Measurements from ENCODE around the gene HGD.

HGD gene

DNA sequence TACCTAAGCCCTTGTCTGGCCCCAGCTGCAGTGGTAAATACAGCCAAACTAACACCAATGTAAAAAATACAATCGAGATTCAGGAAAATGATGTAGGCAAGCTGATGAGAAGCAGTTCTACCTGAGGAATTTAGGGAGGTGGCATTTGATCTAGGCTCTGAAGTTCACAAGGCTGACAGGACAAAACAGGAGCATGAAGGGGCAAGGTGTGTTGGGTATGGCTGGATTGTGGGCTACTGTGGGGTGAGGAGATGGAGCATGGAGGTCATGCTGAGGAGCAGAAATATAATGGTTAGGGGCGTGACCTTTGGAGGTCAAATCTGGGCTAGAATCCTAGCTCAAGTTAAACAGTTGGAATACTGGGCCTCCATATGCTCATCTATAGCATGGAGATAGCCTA lies 79.4 kb downstream of the HGD start:
- Mint-ChIP-seq H3K4me1 (ENCODE audit: low read depth) (peaks cover 5% of the 10 kb centered on the region), H3K27ac (no peak overlapping the region), H3K27me3 (no peaks in the 10 kb centered on the region), H3K36me3 (ENCODE audit: low read depth) (no peaks in the 10 kb centered on the region), H3K9me3 (no peaks in the 10 kb centered on the region), H3K4me3 (no peak overlapping the region)
- intact Hi-C loops (cut with micrococcal nuclease): no loop called here

DNA sequence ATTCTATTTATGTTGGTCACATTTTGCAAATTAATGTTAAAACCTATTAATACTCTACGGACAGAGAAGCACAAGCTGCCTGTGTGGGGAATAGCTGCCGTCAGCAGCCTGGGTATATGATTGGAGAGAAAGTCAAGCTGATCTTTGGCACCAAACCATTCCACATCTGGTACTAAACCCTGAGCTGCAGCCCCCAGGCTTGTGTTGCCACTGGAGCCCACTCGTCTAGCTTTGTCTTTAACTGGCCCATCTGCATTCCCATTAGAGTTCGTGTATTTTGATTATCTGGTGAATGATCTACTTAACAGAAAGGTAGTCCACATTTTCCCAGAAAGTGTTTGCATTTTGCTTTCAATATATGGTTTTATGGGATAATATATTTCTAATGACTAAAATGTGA lies 80.5 kb downstream of the HGD start:
- no peak overlapping the region for H3K27ac Mint-ChIP-seq
- intact Hi-C loops (cut with micrococcal nuclease): no loop called here
- H3K9me3 Mint-ChIP-seq: no peaks in the 10 kb centered on the region
- H3K4me1 Mint-ChIP-seq (ENCODE audit: low read depth): peaks cover 5% of the 10 kb centered on the region
- no peaks in the 10 kb centered on the region for H3K27me3 Mint-ChIP-seq
- H3K36me3 Mint-ChIP-seq (ENCODE audit: low read depth): no peaks in the 10 kb centered on the region
- H3K4me3 Mint-ChIP-seq: no peak overlapping the region

GRCh38 chr3:120599211-120599610 lies 82.8 kb downstream of the HGD start:
- Mint-ChIP-seq H3K27ac (no peak overlapping the region), H3K9me3 (no peaks in the 10 kb centered on the region), H3K36me3 (ENCODE audit: low read depth) (no peaks in the 10 kb centered on the region), H3K4me1 (ENCODE audit: low read depth) (peaks cover 10% of the 10 kb centered on the region), H3K27me3 (no peaks in the 10 kb centered on the region), H3K4me3 (no peak overlapping the region)
- intact Hi-C loops (cut with micrococcal nuclease): loop anchor here (5.0 kb wide), 1 partner anchor 78 kb away; no protein-coding TSS in a partner anchor

DNA sequence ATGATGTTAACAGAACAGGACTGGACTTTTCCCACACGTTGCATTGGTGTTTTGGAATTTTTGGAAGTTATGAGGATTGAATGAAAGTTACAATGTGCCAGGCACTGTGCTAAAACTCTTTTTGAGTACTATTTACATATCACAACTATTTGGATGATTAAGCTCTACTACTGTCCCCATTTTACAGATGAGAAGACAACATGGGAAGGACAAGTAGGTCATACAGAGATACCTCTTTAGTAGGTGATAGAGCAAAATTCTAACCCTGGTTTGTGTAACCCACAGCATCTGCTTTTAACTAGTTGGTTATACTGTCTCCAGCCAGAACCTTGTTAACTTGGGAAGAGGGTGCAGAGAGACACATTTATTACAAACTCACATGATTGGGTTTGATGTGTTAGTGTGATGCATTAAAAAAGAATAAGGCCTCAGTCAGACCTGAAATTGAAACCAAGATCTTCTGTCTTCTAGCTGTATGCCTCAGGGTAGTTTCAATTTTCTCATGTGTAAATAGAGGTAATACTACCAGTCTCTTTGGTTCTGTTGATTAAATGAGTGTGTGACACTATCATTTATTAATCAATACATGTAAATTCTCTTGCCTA lies 84.5 kb downstream of the HGD start:
- peak overlapping the region; percentile 46 for H3K4me3 Mint-ChIP-seq
- H3K27me3 Mint-ChIP-seq: no peaks in the 10 kb centered on the region
- no peak overlapping the region for H3K27ac Mint-ChIP-seq
- peaks cover 14% of the 10 kb centered on the region for H3K4me1 Mint-ChIP-seq (ENCODE audit: low read depth)
- no peaks in the 10 kb centered on the region for H3K9me3 Mint-ChIP-seq
- no peaks in the 10 kb centered on the region for H3K36me3 Mint-ChIP-seq (ENCODE audit: low read depth)
- intact Hi-C loops (cut with micrococcal nuclease): loop anchor here (5.0 kb wide), 1 partner anchor 80 kb away; no protein-coding TSS in a partner anchor

GRCh38 chr3:120596853-120597223 lies 85.2 kb downstream of the HGD start:
- intact Hi-C loops (cut with micrococcal nuclease): loop anchor here (1.0 to 5.0 kb wide), 2 partner anchors 80 to 145 kb away; partner anchors contain the start of genes GTF2E1 and RABL3

GRCh38 chr3:120596116-120596852 lies 85.8 kb downstream of the HGD start, which contains the start of gene NDUFB4:
Gene NDUFB4 (plus strand): TSS chr3:120596336. CDS start chr3:120596360, 24 bp downstream.
- intact Hi-C loops (cut with micrococcal nuclease): loop anchor here (1.0 to 5.0 kb wide), 2 partner anchors 81 to 146 kb away; partner anchors contain the start of genes GTF2E1 and RABL3
- Mint-ChIP-seq H3K4me1 (ENCODE audit: low read depth) (peaks cover 17% of the 10 kb centered on the region), H3K4me3 (peak within 1 kb of the TSS; percentile 88), H3K9me3 (no peaks in the 10 kb centered on the region), H3K36me3 (ENCODE audit: low read depth) (no peaks in the 10 kb centered on the region), H3K27me3 (no peaks in the 10 kb centered on the region), H3K27ac (peak within 1 kb of the TSS; percentile 93)

More at GRCh38 chr3:120596853-120597223, 85.2 kb downstream of the HGD start:
- H3K4me1 Mint-ChIP-seq (ENCODE audit: low read depth): peaks cover 17% of the 10 kb centered on the region
- no peaks in the 10 kb centered on the region for H3K9me3 Mint-ChIP-seq
- H3K27ac Mint-ChIP-seq: peak overlapping the region; percentile 93
- no peaks in the 10 kb centered on the region for H3K27me3 Mint-ChIP-seq
- H3K36me3 Mint-ChIP-seq (ENCODE audit: low read depth): no peaks in the 10 kb centered on the region
- H3K4me3 Mint-ChIP-seq: peak overlapping the region; percentile 88

GRCh38 chr3:120595788-120596115 lies 86.3 kb downstream of the HGD start:
- no peaks in the 10 kb centered on the region for H3K27me3 Mint-ChIP-seq
- peaks cover 17% of the 10 kb centered on the region for H3K4me1 Mint-ChIP-seq (ENCODE audit: low read depth)
- intact Hi-C loops (cut with micrococcal nuclease): loop anchor here (1.0 to 5.0 kb wide), 2 partner anchors 82 to 147 kb away; partner anchors contain the start of genes GTF2E1 and RABL3
- H3K4me3 Mint-ChIP-seq: peak overlapping the region; percentile 88
- H3K9me3 Mint-ChIP-seq: no peaks in the 10 kb centered on the region
- H3K27ac Mint-ChIP-seq: peak overlapping the region; percentile 93
- no peaks in the 10 kb centered on the region for H3K36me3 Mint-ChIP-seq (ENCODE audit: low read depth)

DNA sequence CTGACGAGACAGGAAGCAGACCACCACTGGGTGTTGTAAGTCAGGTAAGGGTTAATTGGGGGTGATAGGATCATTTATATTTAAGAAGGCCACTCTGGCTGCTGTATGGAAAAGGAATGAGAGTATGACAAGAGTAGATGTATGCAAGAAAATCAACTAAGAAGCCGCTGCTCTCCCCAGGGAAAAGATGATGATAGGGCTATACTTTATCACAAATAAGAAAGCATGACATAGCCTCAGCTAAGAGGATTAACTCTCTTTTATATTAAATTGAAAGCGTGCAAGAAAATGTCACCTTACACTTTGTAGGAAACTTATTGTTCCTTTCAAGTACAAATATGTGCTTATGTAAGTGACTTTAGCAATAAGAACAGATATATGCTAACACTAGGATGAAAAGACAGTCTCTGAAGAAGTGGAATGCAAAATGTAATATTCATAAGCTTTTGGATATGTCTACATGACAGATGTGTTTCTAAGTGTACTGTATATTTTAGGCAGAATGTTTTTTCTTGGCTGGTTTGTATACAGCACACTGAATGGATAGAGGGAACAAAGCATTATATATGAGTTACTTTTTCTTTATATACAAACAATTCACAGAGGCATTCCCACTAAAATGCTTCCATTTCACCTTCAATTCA lies 94.6 kb downstream of the HGD start:
- intact Hi-C loops (cut with micrococcal nuclease): no loop called here

More for the DNA sequence above, 94.6 kb downstream of the HGD start:
- Mint-ChIP-seq H3K27me3 (peaks cover 3% of the 10 kb centered on the region), H3K4me1 (ENCODE audit: low read depth) (peaks cover 2% of the 10 kb centered on the region), H3K36me3 (ENCODE audit: low read depth) (no peaks in the 10 kb centered on the region), H3K9me3 (no peaks in the 10 kb centered on the region), H3K4me3 (no peak overlapping the region), H3K27ac (no peak overlapping the region)
